Measurements from ENCODE around the gene CXCR5. TPM values are rescaled to one million over a fixed set of nuclear protein-coding genes. Genes with fewer than 3 reads are reported as not detected.
A peak's percentile ranks its signal among the peaks of the same experiment; 100 is the strongest.

The CXCR5 gene
- total RNA-seq, 4 donors from 2014 or later = 0.66 to 7.4 (median 1.1) TPM; not detected in 1

- peaks cover 0 to 19% (median 7%) of the 10 kb centered on the region in 4 donors for H3K4me1 ChIP-seq
- no peak for TF ChIP-seq POLR2A (IDR thresholded peaks at IDR 0.05)
- TF ChIP-seq CTCF (IDR thresholded peaks at IDR 0.05) = no peak
- H3K9me3 ChIP-seq = no peaks in the 10 kb centered on the region
- peak in 1 of 3 donors; percentile 47 for DNase-seq
- no peaks in the 10 kb centered on the region for H3K36me3 ChIP-seq
- H3K27ac ChIP-seq = peak overlapping the region in 3 of 4 donors; percentile 63 to 90 (median 74)
- H3K4me3 ChIP-seq = peak overlapping the region in 2 of 4 donors; percentile 39 to 54
- H3K27me3 ChIP-seq = no peaks in the 10 kb centered on the region
These were observed 2.3 kb downstream of the CXCR5 start for GRCh38 chr11:118885831-118886565.

- peaks cover 0 to 25% (median 7%) of the 10 kb centered on the region in 4 donors for H3K4me1 ChIP-seq
- no peaks in the 10 kb centered on the region for H3K9me3 ChIP-seq
- no peaks in the 10 kb centered on the region for H3K36me3 ChIP-seq
- peak overlapping the region in 2 of 4 donors; percentile 9 to 54 for H3K4me3 ChIP-seq
- TF ChIP-seq CTCF (IDR thresholded peaks at IDR 0.05) = no peak
- TF ChIP-seq POLR2A (IDR thresholded peaks at IDR 0.05) = no peak
- peak in 2 of 3 donors; percentile 83 to 84 for DNase-seq
- H3K27ac ChIP-seq = peak overlapping the region in 3 of 4 donors; percentile 63 to 90 (median 74)
- no peaks in the 10 kb centered on the region for H3K27me3 ChIP-seq
These were observed 3.0 kb downstream of the CXCR5 start for GRCh38 chr11:118886681-118887111.

GRCh38 chr11:118887206-118887605, 3.5 kb downstream of the CXCR5 start:
- Histone ChIP-seq H3K27ac (peak overlapping the region in 3 of 4 donors; percentile 63 to 90 (median 74)), H3K9me3 (no peaks in the 10 kb centered on the region), H3K27me3 (no peaks in the 10 kb centered on the region), H3K36me3 (no peaks in the 10 kb centered on the region), H3K4me1 (peaks cover 0 to 27% (median 11%) of the 10 kb centered on the region in 4 donors), H3K4me3 (peak overlapping the region in 2 of 4 donors; percentile 9 to 54)
- no peak for DNase-seq
- no peak for TF ChIP-seq CTCF (IDR thresholded peaks at IDR 0.05)
- TF ChIP-seq POLR2A (IDR thresholded peaks at IDR 0.05) = no peak

GRCh38 chr11:118888398-118888797, 4.7 kb downstream of the CXCR5 start:
- Histone ChIP-seq H3K27me3 (no peaks in the 10 kb centered on the region), H3K36me3 (no peaks in the 10 kb centered on the region), H3K4me1 (peaks cover 0 to 36% (median 16%) of the 10 kb centered on the region in 4 donors), H3K4me3 (no peak overlapping the region), H3K9me3 (no peaks in the 10 kb centered on the region), H3K27ac (peak overlapping the region in 3 of 4 donors; percentile 63 to 90 (median 74))
- TF ChIP-seq POLR2A (IDR thresholded peaks at IDR 0.05) (no peak), CTCF (IDR thresholded peaks at IDR 0.05) (no peak)
- DNase-seq = no peak

GRCh38 chr11:118889797-118890196, 6.1 kb downstream of the CXCR5 start:
- peak in 1 of 3 donors; percentile 48 for DNase-seq
- peaks cover 0 to 44% (median 20%) of the 10 kb centered on the region in 4 donors for H3K4me1 ChIP-seq
- H3K27me3 ChIP-seq = no peaks in the 10 kb centered on the region
- no peak overlapping the region for H3K4me3 ChIP-seq
- H3K9me3 ChIP-seq = no peaks in the 10 kb centered on the region
- peak overlapping the region in 2 of 4 donors; percentile 15 to 90 for H3K27ac ChIP-seq
- TF ChIP-seq CTCF (IDR thresholded peaks at IDR 0.05) = no peak
- TF ChIP-seq POLR2A (IDR thresholded peaks at IDR 0.05) = no peak
- no peaks in the 10 kb centered on the region for H3K36me3 ChIP-seq

Data from Peyer's patch (tissue), 4 donors.